ENCODE measurements around the gene TBX2. TPM values are rescaled to one million over a fixed set of nuclear protein-coding genes. Genes with fewer than 3 reads are reported as not detected.

The TBX2 gene
- total RNA-seq, 2 experiments from 2014 or later = not detected

DNA sequence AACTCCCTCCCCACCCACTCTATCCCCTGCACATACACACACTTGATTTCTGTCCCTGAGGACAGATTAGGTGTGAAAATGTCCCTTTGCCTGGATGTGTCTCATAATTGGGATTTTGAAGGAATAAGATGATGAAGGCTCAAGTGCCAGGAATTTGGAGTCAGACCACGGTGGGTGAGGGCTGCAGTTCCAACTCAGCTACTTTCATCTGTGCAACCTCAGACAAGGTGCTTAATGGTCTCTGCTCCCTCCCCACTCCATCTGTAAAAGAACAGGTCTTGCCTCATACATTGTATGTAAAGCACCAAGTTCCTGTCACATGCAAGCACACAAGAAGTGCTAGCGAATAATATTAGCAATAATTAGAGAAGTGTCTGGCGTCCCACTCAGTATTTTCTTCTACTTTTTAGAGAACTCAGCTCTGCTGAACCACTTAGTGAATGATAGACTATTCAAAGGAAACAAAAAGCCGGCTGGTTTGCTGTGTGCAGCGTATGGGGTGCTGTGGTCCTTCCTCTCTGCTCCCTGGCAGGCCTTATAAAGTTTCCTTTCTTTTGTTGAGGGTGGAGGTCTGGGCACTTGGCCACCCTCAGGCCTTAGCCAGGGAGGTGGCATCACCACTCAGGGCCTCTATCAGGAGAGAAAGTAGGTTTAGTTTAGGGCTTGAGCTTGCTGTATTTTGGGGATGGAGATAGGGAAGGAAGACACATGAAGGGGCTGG lies 58.9 kb downstream of the TBX2 start:
- DNase-seq = no peak
- Mint-ChIP-seq H3K27ac (no peak overlapping the region), H3K36me3 (ENCODE audit: low read depth) (no peaks in the 10 kb centered on the region), H3K27me3 (peaks cover 81% of the 10 kb centered on the region), H3K4me1 (ENCODE audit: low read depth) (peaks cover 30% of the 10 kb centered on the region), H3K9me3 (no peaks in the 10 kb centered on the region), H3K4me3 (no peak overlapping the region)
- ATAC-seq = no peak
- TF ChIP-seq, protein P1, sequence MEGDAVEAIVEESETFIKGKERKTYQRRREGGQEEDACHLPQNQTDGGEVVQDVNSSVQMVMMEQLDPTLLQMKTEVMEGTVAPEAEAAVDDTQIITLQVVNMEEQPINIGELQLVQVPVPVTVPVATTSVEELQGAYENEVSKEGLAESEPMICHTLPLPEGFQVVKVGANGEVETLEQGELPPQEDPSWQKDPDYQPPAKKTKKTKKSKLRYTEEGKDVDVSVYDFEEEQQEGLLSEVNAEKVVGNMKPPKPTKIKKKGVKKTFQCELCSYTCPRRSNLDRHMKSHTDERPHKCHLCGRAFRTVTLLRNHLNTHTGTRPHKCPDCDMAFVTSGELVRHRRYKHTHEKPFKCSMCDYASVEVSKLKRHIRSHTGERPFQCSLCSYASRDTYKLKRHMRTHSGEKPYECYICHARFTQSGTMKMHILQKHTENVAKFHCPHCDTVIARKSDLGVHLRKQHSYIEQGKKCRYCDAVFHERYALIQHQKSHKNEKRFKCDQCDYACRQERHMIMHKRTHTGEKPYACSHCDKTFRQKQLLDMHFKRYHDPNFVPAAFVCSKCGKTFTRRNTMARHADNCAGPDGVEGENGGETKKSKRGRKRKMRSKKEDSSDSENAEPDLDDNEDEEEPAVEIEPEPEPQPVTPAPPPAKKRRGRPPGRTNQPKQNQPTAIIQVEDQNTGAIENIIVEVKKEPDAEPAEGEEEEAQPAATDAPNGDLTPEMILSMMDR (IDR thresholded peaks at IDR 0.05) = no peak
- ChIA-PET POLR2A (interaction anchor here (1.3 kb wide), 1 partner anchor 10 kb away, joined by 4 read pairs; no protein-coding TSS in a partner anchor), CTCF (no interaction called here)
- intact Hi-C loops (cut with micrococcal nuclease) = no loop called here

Other genes with a start within 250 kb of the TBX2 start
- not detected for gene TBX4, start 52.6 kb downstream of the TBX2 start, total RNA-seq
- not detected for gene NACA2, start 191.4 kb downstream of the TBX2 start, total RNA-seq

All from activated CD8-positive, alpha-beta T cell treated with anti-CD3 and anti-CD28 coated beads for 36 hours (primary cell).